ENCODE results near the gene OR2W3.

Gene OR2W3

GRCh38 chr1:247895163-247895637 is at the start of gene OR2W3:
TSS of gene OR2W3 (plus strand) at chr1:247895587. CDS start at chr1:247895587, 0 bp downstream.
- no peak for DNase-seq (ENCODE audit: low read depth)

- DNase-seq (ENCODE audit: low read depth): no peak
Measured at GRCh38 chr1:247845693-247846017, 49.7 kb upstream of the OR2W3 start.

GRCh38 chr1:247848346-247848745 is 47.0 kb upstream of the OR2W3 start:
- no peak for DNase-seq (ENCODE audit: low read depth)

- no peak for DNase-seq (ENCODE audit: low read depth)
Measured at GRCh38 chr1:247849616-247850015, 45.8 kb upstream of the OR2W3 start.

- DNase-seq (ENCODE audit: low read depth): no peak
Measured at GRCh38 chr1:247854899-247855545, 40.4 kb upstream of the OR2W3 start.

- DNase-seq (ENCODE audit: low read depth): no peak
Measured at GRCh38 chr1:247855911-247856310, 39.5 kb upstream of the OR2W3 start.

GRCh38 chr1:247857069-247857984 is 38.1 kb upstream of the OR2W3 start, which contains the start of gene TRIM58:
TSS of gene TRIM58 (plus strand) at chr1:247857187. CDS start at chr1:247857247, 60 bp downstream.
- no peak for DNase-seq (ENCODE audit: low read depth)

- no peak for DNase-seq (ENCODE audit: low read depth)
Measured at GRCh38 chr1:247857985-247858619, 37.3 kb upstream of the OR2W3 start.

- DNase-seq (ENCODE audit: low read depth): no peak
Measured at GRCh38 chr1:247862756-247863155, 32.6 kb upstream of the OR2W3 start.

GRCh38 chr1:247864644-247865043 is 30.7 kb upstream of the OR2W3 start:
- no peak for DNase-seq (ENCODE audit: low read depth)

GRCh38 chr1:247865416-247865815 is 30.0 kb upstream of the OR2W3 start:
- DNase-seq (ENCODE audit: low read depth): no peak

GRCh38 chr1:247883346-247883745 is 12.0 kb upstream of the OR2W3 start:
- no peak for DNase-seq (ENCODE audit: low read depth)

- no peak for DNase-seq (ENCODE audit: low read depth)
Measured at GRCh38 chr1:247884797-247885413, 10.5 kb upstream of the OR2W3 start.

GRCh38 chr1:247895976-247896375 is 589 bp downstream of the OR2W3 start:
- no peak for DNase-seq (ENCODE audit: low read depth)

GRCh38 chr1:247904122-247904521 is 8.7 kb downstream of the OR2W3 start:
- DNase-seq (ENCODE audit: low read depth): no peak

GRCh38 chr1:247905181-247905580 is 9.8 kb downstream of the OR2W3 start:
- DNase-seq (ENCODE audit: low read depth): no peak

- no peak for DNase-seq (ENCODE audit: low read depth)
Measured at GRCh38 chr1:247905910-247906503, 10.6 kb downstream of the OR2W3 start.

GRCh38 chr1:247906504-247907047 is 11.2 kb downstream of the OR2W3 start:
- peak; percentile 49 for DNase-seq (ENCODE audit: low read depth)

- no peak for DNase-seq (ENCODE audit: low read depth)
Measured at GRCh38 chr1:247908766-247909165, 13.4 kb downstream of the OR2W3 start.

GRCh38 chr1:247913786-247914185 is 18.4 kb downstream of the OR2W3 start:
- DNase-seq (ENCODE audit: low read depth): no peak

- no peak for DNase-seq (ENCODE audit: low read depth)
Measured at GRCh38 chr1:247914941-247915662, 19.7 kb downstream of the OR2W3 start.

Measured in iris pigment epithelial cell (primary cell).